Measurements from ENCODE around the gene FFAR3.
"Not testable (repeated sequence)": the region's sequence is repeated elsewhere in the genome, so short reads cannot be mapped to it uniquely, and the experiment has no call there.

The FFAR3 gene

GRCh38 chr19:35351411-35352176 lies 6.7 kb upstream of the FFAR3 start:
- DNase-seq, result no peak

- no peak for DNase-seq
Measured at GRCh38 chr19:35352177-35352447, 6.1 kb upstream of the FFAR3 start.

GRCh38 chr19:35352448-35353304 lies 5.6 kb upstream of the FFAR3 start:
- peak; percentile 78 for DNase-seq

GRCh38 chr19:35353635-35354034 lies 4.6 kb upstream of the FFAR3 start:
- no peak for DNase-seq

GRCh38 chr19:35354898-35355297 lies 3.4 kb upstream of the FFAR3 start:
- no peak for DNase-seq

GRCh38 chr19:35355791-35356460 lies 2.3 kb upstream of the FFAR3 start:
- no peak for DNase-seq

- DNase-seq, result not testable (repeated sequence)
Measured at GRCh38 chr19:35358834-35359233, 574 bp downstream of the FFAR3 start.

- DNase-seq, result not testable (repeated sequence)
Measured at GRCh38 chr19:35359395-35359794, 1.1 kb downstream of the FFAR3 start.

- DNase-seq, result not testable (repeated sequence)
Measured at GRCh38 chr19:35360081-35360480, 1.8 kb downstream of the FFAR3 start.

GRCh38 chr19:35360880-35361420 lies 2.7 kb downstream of the FFAR3 start:
- no peak for DNase-seq

GRCh38 chr19:35362261-35363000 lies 4.2 kb downstream of the FFAR3 start:
- DNase-seq, result no peak

GRCh38 chr19:35363001-35363590 lies 4.8 kb downstream of the FFAR3 start:
- no peak for DNase-seq

- DNase-seq, result no peak
Measured at GRCh38 chr19:35363711-35364425, 5.6 kb downstream of the FFAR3 start.

- DNase-seq, result no peak
Measured at GRCh38 chr19:35365303-35365702, 7.0 kb downstream of the FFAR3 start.

- no peak for DNase-seq
Measured at GRCh38 chr19:35368378-35368777, 10.1 kb downstream of the FFAR3 start.

GRCh38 chr19:35369522-35369921 lies 11.3 kb downstream of the FFAR3 start:
- no peak for DNase-seq

- DNase-seq, result no peak
Measured at GRCh38 chr19:35370722-35371121, 12.5 kb downstream of the FFAR3 start, which contains the start of gene GPR42. TSS of gene GPR42 (plus strand) at chr19:35371068. CDS start at chr19:35371360, 292 bp downstream.

GRCh38 chr19:35373492-35373891 lies 15.2 kb downstream of the FFAR3 start:
- no peak for DNase-seq

GRCh38 chr19:35374031-35374430 lies 15.8 kb downstream of the FFAR3 start:
- DNase-seq, result not testable (repeated sequence)

GRCh38 chr19:35375505-35376307 lies 17.4 kb downstream of the FFAR3 start:
- no peak for DNase-seq

GRCh38 chr19:35377656-35378055 lies 19.4 kb downstream of the FFAR3 start:
- DNase-seq, result no peak
